Prostate gland (tissue), 2 donors: ENCODE results near the gene ITGA1. TPM values are rescaled to one million over a fixed set of nuclear protein-coding genes. Genes with fewer than 3 reads are reported as not detected.

Experiments
- DNase-seq: peaks from one replicate; pipeline ENCODE4 v3.0.0-alpha.2; 2019; ENCODE audit warnings: low spot score
- H3K27ac ChIP-seq, 2 donors: fragments of 200-600 bp; sonication (generic); 2 replicates each; pipeline ENCODE4 v1.5.1; 2017 to 2019
- H3K27me3 ChIP-seq: fragments of 200-600 bp; sonication (generic); replicated peaks from 2 replicates; pipeline ENCODE4 v1.5.1; 2019; ENCODE audit not compliant: insufficient read depth
- H3K36me3 ChIP-seq, 2 donors: fragments of 200-600 bp; sonication (generic); 1 replicate in 1 of 2; 2 replicates in 1 of 2; pipeline versions ENCODE4 v1.5.1 to v1.8.1; 2017 to 2019
- H3K4me1 ChIP-seq: fragments of 200-600 bp; sonication (generic); replicated peaks from 2 replicates; pipeline ENCODE4 v1.5.1; 2019
- H3K4me3 ChIP-seq, 2 donors: fragments of 200-600 bp; sonication (generic); 2 replicates each; pipeline ENCODE4 v1.5.1; 2017 to 2019
- H3K9me3 ChIP-seq: fragments of 200-600 bp; sonication (generic); 2 replicates; pipeline ENCODE4 v1.5.1; 2017
- CTCF ChIP-seq, 4 experiments: fragments of 200-600 bp in 2 of 4; fragments of 450-650 bp in 2 of 4; sonication (generic) in 2 of 4; IDR thresholded peaks; 1 replicate in 3 of 4; 2 replicates in 1 of 4; pipeline ENCODE4 v1.5.1; 2016 to 2019; ENCODE audit warnings: antibody characterized with exemption in 4 of 4, mild to moderate bottlenecking in 2 of 4, moderate library complexity in 2 of 4
- POLR2A ChIP-seq: fragments of 450-650 bp; IDR thresholded peaks from one replicate; pipeline ENCODE4 v1.6.1; 2016; ENCODE audit warnings: antibody characterized with exemption, mild to moderate bottlenecking
- POLR2AphosphoS5 ChIP-seq: sonication (generic); formaldehyde crosslinking; IDR thresholded peaks from one replicate; pipeline ENCODE4 v1.6.1; 2017; ENCODE audit warnings: antibody characterized with exemption
- WGBS: methylation state at CpG from one replicate; pipeline ENCODE4 v1.1.5; 2018; 5-methylcytosine and 5-hydroxymethylcytosine counted together
- intact Hi-C: fragments of 100-400 bp; cut with DNase I; formaldehyde crosslinking; loops from one replicate; pipeline ENCODE4 v1.14.2; 2022
- total RNA-seq, 2 donors: library from RNA; depleted of rRNA; stranded (reverse); fragments of >200 nt; gene quantifications; one replicate each; pipeline ENCODE4 v1.1.0, GENCODE V29; 2016

Gene ITGA1
- total RNA-seq, 2 donors from 2014 or later: 43.7 to 78.3 TPM

GRCh38 chr5:52987711-52988331, 200.1 kb downstream of the ITGA1 start:
- intact Hi-C loops: no loop called here
- no peak overlapping the region for H3K4me3 ChIP-seq
- no peaks in the 10 kb centered on the region for H3K27me3 ChIP-seq
- TF ChIP-seq CTCF (IDR thresholded peaks at IDR 0.05) (no peak), POLR2AphosphoS5 (peak; percentile 64), POLR2A (no peak)
- peak overlapping the region; percentile 67 to 73 for H3K27ac ChIP-seq
- no peaks in the 10 kb centered on the region for H3K36me3 ChIP-seq
- 38% methylated on average over 4 of the region's 4 CpGs for WGBS
- H3K9me3 ChIP-seq: no peaks in the 10 kb centered on the region
- H3K4me1 ChIP-seq: no peaks in the 10 kb centered on the region
- peak; percentile 40 for DNase-seq

GRCh38 chr5:52988335-52989024, 200.8 kb downstream of the ITGA1 start:
- H3K9me3 ChIP-seq: no peaks in the 10 kb centered on the region
- intact Hi-C loops: no loop called here
- no peaks in the 10 kb centered on the region for H3K4me1 ChIP-seq
- peak overlapping the region; percentile 67 to 73 for H3K27ac ChIP-seq
- WGBS: 7% methylated on average over 16 of the region's 16 CpGs
- no peaks in the 10 kb centered on the region for H3K27me3 ChIP-seq
- H3K36me3 ChIP-seq: no peaks in the 10 kb centered on the region
- no peak for DNase-seq
- TF ChIP-seq POLR2A (no peak), CTCF (IDR thresholded peaks at IDR 0.05) (no peak), POLR2AphosphoS5 (no peak)
- peak overlapping the region; percentile 53 to 57 for H3K4me3 ChIP-seq

GRCh38 chr5:52989025-52989780, 201.5 kb downstream of the ITGA1 start, which contains the start of gene ITGA2:
Gene ITGA2, plus strand, starts transcription at chr5:52989352. Its CDS starts 117 bp downstream, at chr5:52989469.
- under 1% methylated on average over 38 of the region's 64 CpGs for WGBS
- Histone ChIP-seq H3K4me3 (peak within 1 kb of the TSS; percentile 53 to 57), H3K27ac (peak within 1 kb of the TSS; percentile 67 to 73), H3K27me3 (no peaks in the 10 kb centered on the region), H3K36me3 (no peaks in the 10 kb centered on the region), H3K4me1 (no peaks in the 10 kb centered on the region), H3K9me3 (no peaks in the 10 kb centered on the region)
- TF ChIP-seq POLR2AphosphoS5: no peak
- TF ChIP-seq POLR2A: peak; percentile 59
- no peak for TF ChIP-seq CTCF (IDR thresholded peaks at IDR 0.05)
- peak; percentile 64 for DNase-seq
- intact Hi-C loops: no loop called here

- peak overlapping the region; percentile 53 to 57 for H3K4me3 ChIP-seq
- no peaks in the 10 kb centered on the region for H3K4me1 ChIP-seq
- H3K36me3 ChIP-seq: no peaks in the 10 kb centered on the region
- H3K27me3 ChIP-seq: no peaks in the 10 kb centered on the region
- H3K27ac ChIP-seq: peak overlapping the region; percentile 67 to 73
- no peak for TF ChIP-seq POLR2AphosphoS5
- TF ChIP-seq CTCF (IDR thresholded peaks at IDR 0.05): peak in 2 of 4 experiments; percentile 19 to 24
- no peak for TF ChIP-seq POLR2A
- peak; percentile 51 for DNase-seq
- H3K9me3 ChIP-seq: no peaks in the 10 kb centered on the region
- WGBS: 3% methylated on average over 26 of the region's 27 CpGs
- intact Hi-C loops: loop anchor here (2.0 kb wide), 1 partner anchor 39 kb away; no protein-coding TSS in a partner anchor
These were observed 202.2 kb downstream of the ITGA1 start for GRCh38 chr5:52989781-52990527.
